OCI-LY1 (cell line): ENCODE data around the gene USP3.

Source experiments
- H2AFZ ChIP-seq: fragments of 200-600 bp; sonication (generic), shearing (Covaris generic); 2 replicates; pipeline ENCODE4 v1.6.0; 2014; ENCODE audit warnings: antibody characterized with exemption, mild to moderate bottlenecking, low read length
- H3F3A ChIP-seq: fragments of 200-600 bp; sonication (generic), shearing (Covaris generic); 2 replicates; pipeline ENCODE4 v1.6.0; 2014; ENCODE audit warnings: mild to moderate bottlenecking, antibody characterized with exemption, low read length, moderate library complexity; ENCODE audit not compliant: insufficient read depth
- H3K27ac ChIP-seq: fragments of 200-600 bp; sonication (generic); 2 replicates; pipeline ENCODE4 v1.5.1; 2014; ENCODE audit warnings: low read length, mixed run types, mild to moderate bottlenecking, low read depth; ENCODE audit not compliant: poor library complexity, severe bottlenecking
- H3K27me3 ChIP-seq: fragments of 200-600 bp; sonication (generic); 2 replicates; pipeline ENCODE4 v1.6.0; 2014; ENCODE audit warnings: antibody characterized with exemption, mild to moderate bottlenecking, low read length, moderate library complexity; ENCODE audit not compliant: insufficient read depth
- H3K36me3 ChIP-seq: fragments of 200-600 bp; sonication (generic); 2 replicates; pipeline ENCODE4 v1.6.1; 2014; ENCODE audit warnings: mild to moderate bottlenecking, antibody characterized with exemption, low read length, moderate library complexity, mixed read lengths; ENCODE audit not compliant: insufficient read depth
- H3K4me1 ChIP-seq: fragments of 200-600 bp; sonication (generic); 2 replicates; pipeline ENCODE4 v1.5.1; 2014; ENCODE audit warnings: mild to moderate bottlenecking, low read length, moderate library complexity; ENCODE audit not compliant: insufficient read depth, severe bottlenecking
- H3K4me2 ChIP-seq: fragments of 200-600 bp; sonication (generic), shearing (Covaris generic); 2 replicates; pipeline ENCODE4 v1.6.1; 2014; ENCODE audit warnings: low read length
- H3K4me3 ChIP-seq: fragments of 200-600 bp; sonication (generic); 2 replicates; pipeline ENCODE4 v1.5.1; 2014; ENCODE audit warnings: low read length, low read depth, mild to moderate bottlenecking, mixed read lengths; ENCODE audit not compliant: poor library complexity, severe bottlenecking
- H3K79me2 ChIP-seq: fragments of 200-600 bp; shearing (Covaris generic); 2 replicates; pipeline ENCODE4 v1.6.1; 2016; ENCODE audit warnings: mixed run types, low read length, mixed read lengths; ENCODE audit not compliant: insufficient read depth
- H3K9ac ChIP-seq: fragments of 200-600 bp; sonication (generic), shearing (Covaris generic); 2 replicates; pipeline ENCODE4 v1.6.1; 2014; ENCODE audit warnings: mild to moderate bottlenecking, low read length, mixed read lengths
- H3K9me2 ChIP-seq: fragments of 200-600 bp; sonication (generic), shearing (Covaris generic); 2 replicates; pipeline ENCODE4 v1.6.1; 2014; ENCODE audit warnings: low read depth, mild to moderate bottlenecking, low read length, mixed read lengths
- H3K9me3 ChIP-seq: fragments of 200-600 bp; shearing (Covaris generic); 2 replicates; pipeline ENCODE4 v1.6.1; 2014; ENCODE audit warnings: low read length, mixed read lengths
- H4K20me1 ChIP-seq: fragments of 200-600 bp; sonication (generic), shearing (Covaris generic); 2 replicates; pipeline ENCODE4 v1.6.0; 2016; ENCODE audit warnings: mild to moderate bottlenecking, low read length; ENCODE audit not compliant: insufficient read depth
- EZH2 ChIP-seq: fragments of 200-600 bp; sonication (generic), shearing (Covaris generic); IDR thresholded peaks from 2 replicates; pipeline ENCODE4 v1.8.0; 2017; ENCODE audit warnings: borderline replicate concordance, mixed run types, mild to moderate bottlenecking, antibody characterized with exemption, low read length, moderate library complexity, mixed read lengths
- TF ChIP-seq, protein P1 (sequence below): fragments of 200-600 bp; sonication (generic), shearing (Covaris generic); IDR thresholded peaks from 2 replicates; pipeline ENCODE4 v1.5.1; 2017; ENCODE audit warnings: mild to moderate bottlenecking, antibody characterized with exemption, low read length, moderate library complexity, mixed read lengths

The USP3 gene

DNA sequence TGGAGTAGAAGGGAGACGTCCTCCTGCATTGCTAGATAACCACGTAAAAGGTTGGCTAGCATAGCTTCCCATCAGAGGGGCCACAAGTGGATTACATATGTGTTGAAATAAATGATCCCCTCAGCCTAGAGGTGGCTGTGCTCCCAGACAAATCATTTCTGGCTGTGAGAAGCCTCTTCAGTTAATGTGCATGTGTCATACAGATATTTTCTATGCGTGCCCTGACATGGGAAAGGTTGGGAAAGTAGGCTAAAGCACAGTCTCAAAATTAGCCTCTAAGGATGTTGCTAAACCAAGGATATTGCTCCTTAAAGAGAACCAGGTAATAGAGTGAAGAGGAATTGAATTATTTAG is 17.8 kb downstream of the USP3 start:
- no peaks in the 10 kb centered on the region for H4K20me1 ChIP-seq
- no peak overlapping the region for H3K9ac ChIP-seq
- no peak overlapping the region for H3K4me3 ChIP-seq
- peaks cover 100% of the 10 kb centered on the region for H3K79me2 ChIP-seq
- no peaks in the 10 kb centered on the region for H3K9me3 ChIP-seq
- no peak overlapping the region for H2AFZ ChIP-seq
- H3K27ac ChIP-seq = no peak overlapping the region
- peaks cover 12% of the 10 kb centered on the region for H3K4me1 ChIP-seq
- H3K27me3 ChIP-seq = no peaks in the 10 kb centered on the region
- H3F3A ChIP-seq = no peaks in the 10 kb centered on the region
- no peak for TF ChIP-seq EZH2
- TF ChIP-seq, protein P1, sequence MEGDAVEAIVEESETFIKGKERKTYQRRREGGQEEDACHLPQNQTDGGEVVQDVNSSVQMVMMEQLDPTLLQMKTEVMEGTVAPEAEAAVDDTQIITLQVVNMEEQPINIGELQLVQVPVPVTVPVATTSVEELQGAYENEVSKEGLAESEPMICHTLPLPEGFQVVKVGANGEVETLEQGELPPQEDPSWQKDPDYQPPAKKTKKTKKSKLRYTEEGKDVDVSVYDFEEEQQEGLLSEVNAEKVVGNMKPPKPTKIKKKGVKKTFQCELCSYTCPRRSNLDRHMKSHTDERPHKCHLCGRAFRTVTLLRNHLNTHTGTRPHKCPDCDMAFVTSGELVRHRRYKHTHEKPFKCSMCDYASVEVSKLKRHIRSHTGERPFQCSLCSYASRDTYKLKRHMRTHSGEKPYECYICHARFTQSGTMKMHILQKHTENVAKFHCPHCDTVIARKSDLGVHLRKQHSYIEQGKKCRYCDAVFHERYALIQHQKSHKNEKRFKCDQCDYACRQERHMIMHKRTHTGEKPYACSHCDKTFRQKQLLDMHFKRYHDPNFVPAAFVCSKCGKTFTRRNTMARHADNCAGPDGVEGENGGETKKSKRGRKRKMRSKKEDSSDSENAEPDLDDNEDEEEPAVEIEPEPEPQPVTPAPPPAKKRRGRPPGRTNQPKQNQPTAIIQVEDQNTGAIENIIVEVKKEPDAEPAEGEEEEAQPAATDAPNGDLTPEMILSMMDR = no peak
- H3K4me2 ChIP-seq = no peak overlapping the region
- no peaks in the 10 kb centered on the region for H3K36me3 ChIP-seq
- no peaks in the 10 kb centered on the region for H3K9me2 ChIP-seq

DNA sequence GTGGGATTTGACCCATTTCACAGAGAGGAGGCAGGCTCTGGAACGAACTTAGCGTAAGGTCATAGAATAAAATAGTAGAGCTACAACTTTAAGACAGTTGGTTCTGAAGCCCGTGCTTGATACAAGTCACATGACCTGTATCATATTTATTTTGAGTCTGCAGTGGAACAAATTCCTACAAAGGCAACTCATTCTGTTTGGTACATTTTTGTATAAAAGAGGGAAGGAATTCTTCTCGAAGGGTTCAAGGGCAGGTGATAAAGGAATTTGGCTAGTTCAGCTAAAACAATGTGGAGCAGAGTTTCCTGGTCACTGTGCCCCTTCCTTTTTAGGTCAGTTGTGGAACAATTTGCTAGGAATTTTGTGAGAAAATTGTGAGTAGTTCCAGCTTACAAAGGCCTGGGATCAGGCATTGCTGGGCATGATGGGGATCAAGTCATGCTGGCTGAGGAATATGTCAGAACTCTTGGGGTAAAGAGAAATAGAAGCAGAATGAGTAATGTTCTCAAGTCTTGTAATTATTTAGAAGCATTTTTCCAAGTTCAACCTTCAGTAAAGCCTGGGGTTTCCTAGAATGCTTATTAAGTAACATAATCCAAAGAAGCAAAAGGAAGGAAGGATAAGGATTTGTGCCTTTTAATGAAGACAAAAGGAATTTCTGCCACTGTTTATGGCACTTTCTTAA is 19.1 kb downstream of the USP3 start:
- no peaks in the 10 kb centered on the region for H3K9me3 ChIP-seq
- no peak overlapping the region for H3K4me3 ChIP-seq
- no peak overlapping the region for H3K4me2 ChIP-seq
- H3K9ac ChIP-seq = no peak overlapping the region
- no peak overlapping the region for H2AFZ ChIP-seq
- no peaks in the 10 kb centered on the region for H4K20me1 ChIP-seq
- peaks cover 100% of the 10 kb centered on the region for H3K79me2 ChIP-seq
- TF ChIP-seq EZH2 = no peak
- TF ChIP-seq, protein P1 = no peak
- H3K9me2 ChIP-seq = no peaks in the 10 kb centered on the region
- no peaks in the 10 kb centered on the region for H3F3A ChIP-seq
- no peaks in the 10 kb centered on the region for H3K27me3 ChIP-seq
- H3K36me3 ChIP-seq = no peaks in the 10 kb centered on the region
- no peaks in the 10 kb centered on the region for H3K4me1 ChIP-seq
- H3K27ac ChIP-seq = no peak overlapping the region

DNA sequence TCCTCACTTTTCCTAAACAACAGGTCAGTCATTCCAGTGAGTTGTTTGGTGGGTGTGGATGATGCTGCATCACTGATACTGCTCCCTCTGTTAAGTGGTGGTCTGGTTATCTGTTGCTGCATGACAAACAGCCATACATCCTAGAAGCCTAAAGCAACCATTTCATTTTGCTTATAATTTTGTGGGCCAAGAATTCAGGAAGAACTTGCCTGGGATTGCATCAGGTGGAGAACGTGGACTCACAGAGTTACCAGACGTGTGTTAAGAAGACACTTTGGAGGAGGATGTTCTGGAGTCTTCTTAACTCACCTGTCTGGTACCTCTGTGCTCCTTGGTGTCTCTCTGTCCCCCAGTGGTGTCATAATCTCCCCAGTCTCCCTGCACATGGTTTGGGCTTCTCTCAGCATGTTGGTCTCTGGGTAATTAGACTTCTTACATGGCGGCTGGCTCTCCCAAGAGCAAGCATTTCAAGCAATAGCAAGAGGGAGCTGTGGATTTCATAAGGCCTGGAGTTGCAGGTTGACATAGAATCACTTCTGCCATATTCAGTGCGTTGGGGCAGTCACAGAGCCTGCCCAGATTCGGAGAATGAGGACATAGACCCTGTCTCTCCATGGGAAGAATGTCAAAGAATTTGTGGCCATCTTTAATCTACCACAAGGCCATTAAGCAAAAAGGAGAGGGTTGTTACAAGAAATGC is 20.1 kb downstream of the USP3 start:
- TF ChIP-seq EZH2 = no peak
- TF ChIP-seq, protein P1 = no peak
- Histone ChIP-seq H3K27ac (no peak overlapping the region), H3K79me2 (peaks cover 100% of the 10 kb centered on the region), H2AFZ (no peak overlapping the region), H3K9ac (no peak overlapping the region), H3K9me2 (no peaks in the 10 kb centered on the region), H3K9me3 (no peaks in the 10 kb centered on the region), H3F3A (no peaks in the 10 kb centered on the region), H3K36me3 (no peaks in the 10 kb centered on the region), H3K4me1 (no peaks in the 10 kb centered on the region), H3K4me3 (no peak overlapping the region), H4K20me1 (no peaks in the 10 kb centered on the region), H3K4me2 (no peak overlapping the region), H3K27me3 (no peaks in the 10 kb centered on the region)
